ENCODE results near the gene ZNHIT2. TPM values are rescaled to one million over a fixed set of nuclear protein-coding genes. Genes with fewer than 3 reads are reported as not detected.

Gene ZNHIT2
- total RNA-seq, 1 experiment from 2014 or later = 13.2 TPM

GRCh38 chr11:65124480-65125196, 7.1 kb upstream of the ZNHIT2 start:
- no peak overlapping the region for H3K27ac Mint-ChIP-seq (ENCODE audit: unreplicated experiment)
- TSS peak; percentile 6 for BruUV-seq (replicated peaks)
- H3K36me3 Mint-ChIP-seq (ENCODE audit: insufficient read depth, unreplicated experiment) = peaks cover 86% of the 10 kb centered on the region
- no peak for TF ChIP-seq CTCF (IDR thresholded peaks at IDR 0.05; ENCODE audit: unreplicated experiment)
- no peaks in the 10 kb centered on the region for H3K27me3 Mint-ChIP-seq (ENCODE audit: unreplicated experiment)
- CTCF ChIA-PET = no interaction called here
- intact Hi-C loops (cut with micrococcal nuclease; ENCODE audit: unreplicated experiment) = no loop called here
- DNase-seq = no peak
- H3K9me3 Mint-ChIP-seq (ENCODE audit: low read depth, unreplicated experiment) = no peaks in the 10 kb centered on the region
- peaks cover 19% of the 10 kb centered on the region for H3K4me1 Mint-ChIP-seq (ENCODE audit: low read depth, unreplicated experiment)
- peak overlapping the region; percentile 36 for H3K4me3 Mint-ChIP-seq (ENCODE audit: low read depth, unreplicated experiment)

- intact Hi-C loops (cut with micrococcal nuclease; ENCODE audit: unreplicated experiment) = no loop called here
- BruUV-seq (replicated peaks) = TSS peak; percentile 72
These were observed 4.6 kb upstream of the ZNHIT2 start, which contains the start of the genes FAU and MRPL49 for GRCh38 chr11:65121865-65122696. Gene FAU (minus strand): TSS chr11:65122134. CDS start chr11:65121813, 321 bp downstream. Gene MRPL49 (plus strand): TSS chr11:65122321. CDS start chr11:65122347, 26 bp downstream.

DNA sequence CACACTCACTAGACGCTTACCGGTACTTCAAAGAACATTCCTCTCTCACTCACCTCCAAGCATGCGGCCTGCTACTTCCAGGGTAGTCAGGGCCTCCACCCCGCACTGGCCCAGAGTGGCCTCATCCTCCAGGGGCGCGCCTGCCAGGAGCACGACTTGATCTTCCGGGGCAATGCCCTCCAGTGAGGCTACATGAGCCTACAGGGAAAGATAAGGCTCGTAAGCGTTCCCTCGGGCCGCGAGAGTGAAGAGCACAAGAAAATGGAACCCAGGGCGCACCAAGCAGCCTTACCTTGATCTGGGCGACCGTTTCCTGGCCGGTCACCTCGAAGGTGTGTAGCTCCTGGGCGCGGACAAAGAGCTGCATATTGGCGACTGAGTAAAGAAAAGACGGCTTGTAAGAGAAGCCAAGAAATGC, 4.0 kb upstream of the ZNHIT2 start:
- no peak for DNase-seq
- peaks cover 85% of the 10 kb centered on the region for H3K36me3 Mint-ChIP-seq (ENCODE audit: insufficient read depth, unreplicated experiment)
- intact Hi-C loops (cut with micrococcal nuclease; ENCODE audit: unreplicated experiment) = no loop called here
- BruUV-seq (replicated peaks) = no TSS peak
- no peaks in the 10 kb centered on the region for H3K9me3 Mint-ChIP-seq (ENCODE audit: low read depth, unreplicated experiment)
- H3K27ac Mint-ChIP-seq (ENCODE audit: unreplicated experiment) = peak overlapping the region; percentile 99
- no peak for TF ChIP-seq CTCF (IDR thresholded peaks at IDR 0.05; ENCODE audit: unreplicated experiment)
- peaks cover 25% of the 10 kb centered on the region for H3K4me1 Mint-ChIP-seq (ENCODE audit: low read depth, unreplicated experiment)
- H3K27me3 Mint-ChIP-seq (ENCODE audit: unreplicated experiment) = no peaks in the 10 kb centered on the region
- CTCF ChIA-PET = interaction anchor here (0.9 to 1.8 kb wide), 6 partner anchors 9 to 80 kb away, joined by 3 to 14 read pairs (median 4); partner anchors contain the start of genes CAPN1, SAC3D1 and SYVN1
- H3K4me3 Mint-ChIP-seq (ENCODE audit: low read depth, unreplicated experiment) = peak overlapping the region; percentile 98

More at GRCh38 chr11:65121865-65122696, 4.6 kb upstream of the ZNHIT2 start, which contains the start of the genes FAU and MRPL49:
- DNase-seq = peak; percentile 99
- no peak for TF ChIP-seq CTCF (IDR thresholded peaks at IDR 0.05; ENCODE audit: unreplicated experiment)
- Mint-ChIP-seq H3K27ac (ENCODE audit: unreplicated experiment) (peak within 1 kb of the TSS; percentile 99), H3K36me3 (ENCODE audit: insufficient read depth, unreplicated experiment) (peaks cover 85% of the 10 kb centered on the region), H3K4me1 (ENCODE audit: low read depth, unreplicated experiment) (peaks cover 25% of the 10 kb centered on the region), H3K9me3 (ENCODE audit: low read depth, unreplicated experiment) (no peaks in the 10 kb centered on the region), H3K27me3 (ENCODE audit: unreplicated experiment) (no peaks in the 10 kb centered on the region), H3K4me3 (ENCODE audit: low read depth, unreplicated experiment) (peak within 1 kb of the TSS; percentile 98)
- CTCF ChIA-PET = interaction anchor here (0.6 to 1.8 kb wide), 10 partner anchors 9 to 381 kb away, joined by 3 to 14 read pairs (median 4); partner anchors contain the start of genes CAPN1, SAC3D1 and SYVN1

- no peaks in the 10 kb centered on the region for H3K9me3 Mint-ChIP-seq (ENCODE audit: low read depth, unreplicated experiment)
- peaks cover 25% of the 10 kb centered on the region for H3K4me1 Mint-ChIP-seq (ENCODE audit: low read depth, unreplicated experiment)
- intact Hi-C loops (cut with micrococcal nuclease; ENCODE audit: unreplicated experiment) = no loop called here
- no TSS peak for BruUV-seq (replicated peaks)
- no peak for DNase-seq
- no peaks in the 10 kb centered on the region for H3K27me3 Mint-ChIP-seq (ENCODE audit: unreplicated experiment)
- no peak for TF ChIP-seq CTCF (IDR thresholded peaks at IDR 0.05; ENCODE audit: unreplicated experiment)
- H3K4me3 Mint-ChIP-seq (ENCODE audit: low read depth, unreplicated experiment) = peak overlapping the region; percentile 98
- peak overlapping the region; percentile 99 for H3K27ac Mint-ChIP-seq (ENCODE audit: unreplicated experiment)
- peaks cover 85% of the 10 kb centered on the region for H3K36me3 Mint-ChIP-seq (ENCODE audit: insufficient read depth, unreplicated experiment)
- CTCF ChIA-PET = interaction anchor here (1.8 kb wide), 1 partner anchor 14 kb away, joined by 14 read pairs; the partner anchor contains the start of gene SYVN1
These were observed 3.3 kb upstream of the ZNHIT2 start for GRCh38 chr11:65120831-65121230.

Data from Calu3 (cell line).